ENCODE data around the gene GAK.

- no peak for TF ChIP-seq SIN3A (IDR thresholded peaks at IDR 0.05; ENCODE audit: borderline replicate concordance, insufficient read depth, low read length)
- no peak for TF ChIP-seq REST (IDR thresholded peaks at IDR 0.05; ENCODE audit: insufficient read depth in 1 of 2, low read depth in 2 of 2, low read length in 2 of 2)
Observed at GRCh38 chr4:900073-900472, 32.0 kb downstream of the GAK start.
